Activated naive CD4-positive, alpha-beta T cell treated with anti-CD3 and anti-CD28 coated beads, Interleukin-2, amount 50 U/mL, for 24 hours (primary cell): ENCODE measurements around the gene RASGRP1.

Source experiments
- H3K27ac Mint-ChIP-seq: one replicate; pipeline ENCODE4 v1.8.0; 2021; ENCODE audit warnings: mild to moderate bottlenecking, mixed read lengths
- H3K27me3 Mint-ChIP-seq: one replicate; pipeline ENCODE4 v1.8.0; 2021; ENCODE audit warnings: mixed read lengths
- H3K36me3 Mint-ChIP-seq: one replicate; pipeline ENCODE4 v1.8.0; 2021; ENCODE audit warnings: mixed read lengths
- H3K4me1 Mint-ChIP-seq: one replicate; pipeline ENCODE4 v1.8.0; 2021; ENCODE audit warnings: mixed read lengths
- H3K4me3 Mint-ChIP-seq: one replicate; pipeline ENCODE4 v1.8.0; 2021; ENCODE audit warnings: mild to moderate bottlenecking, mixed read lengths
- H3K9me3 Mint-ChIP-seq: one replicate; pipeline ENCODE4 v1.8.0; 2021; ENCODE audit warnings: mixed read lengths

The RASGRP1 gene

GRCh38 chr15:38564557-38565286, at the start of gene RASGRP1:
TSS of gene RASGRP1 (minus strand) at chr15:38564814. CDS start at chr15:38564628, 186 bp downstream.
- H3K36me3 Mint-ChIP-seq = peaks cover 6% of the 10 kb centered on the region
- no peaks in the 10 kb centered on the region for H3K9me3 Mint-ChIP-seq
- H3K27ac Mint-ChIP-seq = peak within 1 kb of the TSS; percentile 98
- no peaks in the 10 kb centered on the region for H3K27me3 Mint-ChIP-seq
- H3K4me3 Mint-ChIP-seq = peak within 1 kb of the TSS; percentile 96
- H3K4me1 Mint-ChIP-seq = peaks cover 58% of the 10 kb centered on the region

- no peaks in the 10 kb centered on the region for H3K36me3 Mint-ChIP-seq
- peaks cover 61% of the 10 kb centered on the region for H3K4me1 Mint-ChIP-seq
- no peaks in the 10 kb centered on the region for H3K27me3 Mint-ChIP-seq
- H3K4me3 Mint-ChIP-seq = no peak overlapping the region
- H3K9me3 Mint-ChIP-seq = no peaks in the 10 kb centered on the region
- no peak overlapping the region for H3K27ac Mint-ChIP-seq
These were observed 48.5 kb upstream of the RASGRP1 start for GRCh38 chr15:38613085-38613484.

- no peak overlapping the region for H3K4me3 Mint-ChIP-seq
- no peaks in the 10 kb centered on the region for H3K27me3 Mint-ChIP-seq
- peaks cover 62% of the 10 kb centered on the region for H3K4me1 Mint-ChIP-seq
- no peaks in the 10 kb centered on the region for H3K36me3 Mint-ChIP-seq
- no peaks in the 10 kb centered on the region for H3K9me3 Mint-ChIP-seq
- peak overlapping the region; percentile 74 for H3K27ac Mint-ChIP-seq
These were observed 47.7 kb upstream of the RASGRP1 start for GRCh38 chr15:38612159-38612863.

- H3K4me3 Mint-ChIP-seq = peak overlapping the region; percentile 59
- H3K27ac Mint-ChIP-seq = peak overlapping the region; percentile 71
- H3K36me3 Mint-ChIP-seq = no peaks in the 10 kb centered on the region
- no peaks in the 10 kb centered on the region for H3K9me3 Mint-ChIP-seq
- no peaks in the 10 kb centered on the region for H3K27me3 Mint-ChIP-seq
- H3K4me1 Mint-ChIP-seq = peaks cover 68% of the 10 kb centered on the region
These were observed 46.6 kb upstream of the RASGRP1 start for GRCh38 chr15:38611228-38611627.

GRCh38 chr15:38610748-38611147, 46.1 kb upstream of the RASGRP1 start:
- Mint-ChIP-seq H3K4me1 (peaks cover 69% of the 10 kb centered on the region), H3K36me3 (no peaks in the 10 kb centered on the region), H3K27me3 (no peaks in the 10 kb centered on the region), H3K27ac (no peak overlapping the region), H3K4me3 (peak overlapping the region; percentile 13), H3K9me3 (no peaks in the 10 kb centered on the region)

GRCh38 chr15:38609097-38609738, 44.6 kb upstream of the RASGRP1 start:
- Mint-ChIP-seq H3K4me3 (no peak overlapping the region), H3K4me1 (peaks cover 65% of the 10 kb centered on the region), H3K9me3 (no peaks in the 10 kb centered on the region), H3K27me3 (no peaks in the 10 kb centered on the region), H3K27ac (no peak overlapping the region), H3K36me3 (no peaks in the 10 kb centered on the region)

- Mint-ChIP-seq H3K27me3 (no peaks in the 10 kb centered on the region), H3K27ac (no peak overlapping the region), H3K4me3 (no peak overlapping the region), H3K36me3 (no peaks in the 10 kb centered on the region), H3K9me3 (no peaks in the 10 kb centered on the region), H3K4me1 (peaks cover 68% of the 10 kb centered on the region)
These were observed 44.1 kb upstream of the RASGRP1 start for GRCh38 chr15:38608682-38609081.

- Mint-ChIP-seq H3K4me1 (peaks cover 40% of the 10 kb centered on the region), H3K27ac (no peak overlapping the region), H3K4me3 (no peak overlapping the region), H3K27me3 (no peaks in the 10 kb centered on the region), H3K9me3 (no peaks in the 10 kb centered on the region), H3K36me3 (no peaks in the 10 kb centered on the region)
These were observed 41.1 kb upstream of the RASGRP1 start for GRCh38 chr15:38605744-38606143.

GRCh38 chr15:38603672-38604071, 39.1 kb upstream of the RASGRP1 start:
- peaks cover 19% of the 10 kb centered on the region for H3K4me1 Mint-ChIP-seq
- H3K9me3 Mint-ChIP-seq = no peaks in the 10 kb centered on the region
- H3K27ac Mint-ChIP-seq = no peak overlapping the region
- no peaks in the 10 kb centered on the region for H3K36me3 Mint-ChIP-seq
- no peak overlapping the region for H3K4me3 Mint-ChIP-seq
- H3K27me3 Mint-ChIP-seq = no peaks in the 10 kb centered on the region

GRCh38 chr15:38602910-38603670, 38.5 kb upstream of the RASGRP1 start:
- Mint-ChIP-seq H3K4me1 (peaks cover 13% of the 10 kb centered on the region), H3K9me3 (no peaks in the 10 kb centered on the region), H3K27ac (no peak overlapping the region), H3K36me3 (no peaks in the 10 kb centered on the region), H3K27me3 (no peaks in the 10 kb centered on the region), H3K4me3 (no peak overlapping the region)

GRCh38 chr15:38600236-38600635, 35.6 kb upstream of the RASGRP1 start:
- no peak overlapping the region for H3K27ac Mint-ChIP-seq

GRCh38 chr15:38598749-38599148, 34.1 kb upstream of the RASGRP1 start:
- no peaks in the 10 kb centered on the region for H3K9me3 Mint-ChIP-seq
- H3K27ac Mint-ChIP-seq = no peak overlapping the region
- H3K36me3 Mint-ChIP-seq = no peaks in the 10 kb centered on the region

More at GRCh38 chr15:38600236-38600635, 35.6 kb upstream of the RASGRP1 start:
- H3K27me3 Mint-ChIP-seq = no peaks in the 10 kb centered on the region
- H3K36me3 Mint-ChIP-seq = no peaks in the 10 kb centered on the region
- no peaks in the 10 kb centered on the region for H3K9me3 Mint-ChIP-seq
- peaks cover 6% of the 10 kb centered on the region for H3K4me1 Mint-ChIP-seq
- H3K4me3 Mint-ChIP-seq = no peak overlapping the region

GRCh38 chr15:38597219-38597800, 32.7 kb upstream of the RASGRP1 start:
- Mint-ChIP-seq H3K4me3 (no peak overlapping the region), H3K27ac (no peak overlapping the region), H3K9me3 (no peaks in the 10 kb centered on the region), H3K4me1 (no peaks in the 10 kb centered on the region), H3K27me3 (no peaks in the 10 kb centered on the region), H3K36me3 (no peaks in the 10 kb centered on the region)

More at GRCh38 chr15:38598749-38599148, 34.1 kb upstream of the RASGRP1 start:
- no peaks in the 10 kb centered on the region for H3K27me3 Mint-ChIP-seq
- H3K4me1 Mint-ChIP-seq = no peaks in the 10 kb centered on the region
- H3K4me3 Mint-ChIP-seq = no peak overlapping the region

GRCh38 chr15:38593524-38593923, 28.9 kb upstream of the RASGRP1 start:
- Mint-ChIP-seq H3K9me3 (no peaks in the 10 kb centered on the region), H3K36me3 (no peaks in the 10 kb centered on the region), H3K27me3 (no peaks in the 10 kb centered on the region), H3K4me3 (no peak overlapping the region), H3K4me1 (peaks cover 14% of the 10 kb centered on the region), H3K27ac (no peak overlapping the region)

- no peak overlapping the region for H3K4me3 Mint-ChIP-seq
These were observed 24.9 kb upstream of the RASGRP1 start for GRCh38 chr15:38589502-38589901.

More at GRCh38 chr15:38589502-38589901, 24.9 kb upstream of the RASGRP1 start:
- H3K4me1 Mint-ChIP-seq = peaks cover 32% of the 10 kb centered on the region
- no peaks in the 10 kb centered on the region for H3K27me3 Mint-ChIP-seq
- H3K36me3 Mint-ChIP-seq = no peaks in the 10 kb centered on the region
- H3K9me3 Mint-ChIP-seq = no peaks in the 10 kb centered on the region
- H3K27ac Mint-ChIP-seq = no peak overlapping the region
